Right renal pelvis (tissue), 4 donors: Measurements from ENCODE around the gene TXN2. TPM values are rescaled to one million over a fixed set of nuclear protein-coding genes. Genes with fewer than 3 reads are reported as not detected.
"Not testable (repeated sequence)": the region's sequence is repeated elsewhere in the genome, so short reads cannot be mapped to it uniquely, and the experiment has no call there.

Experiments
- DNase-seq, 4 donors: peaks; one replicate each; pipeline ENCODE4 v3.0.0-alpha.2; 2013; ENCODE audit warnings: low read depth in 4 of 4, low spot score in 3 of 4, missing footprints in 1 of 4
- polyA plus RNA-seq, 4 donors: library from polyadenylated mRNA; unstranded; fragments of 120-200 nt; gene quantifications; one replicate each; pipeline ENCODE4 v1.2.1, GENCODE V29; 2013; ENCODE audit not compliant: insufficient read length in 4 of 4

TXN2 gene, protein sequence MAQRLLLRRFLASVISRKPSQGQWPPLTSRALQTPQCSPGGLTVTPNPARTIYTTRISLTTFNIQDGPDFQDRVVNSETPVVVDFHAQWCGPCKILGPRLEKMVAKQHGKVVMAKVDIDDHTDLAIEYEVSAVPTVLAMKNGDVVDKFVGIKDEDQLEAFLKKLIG
- polyA plus RNA-seq, result 100 to 1,000 TPM; 123 to 133 (median 130) TPM

- DNase-seq, result peak; percentile 92 to 94 (median 93)
Observed at GRCh38 chr22:36481393-36482168, at the start of gene TXN2. Gene TXN2 (minus strand): TSS chr22:36481640. CDS start chr22:36480837, 803 bp downstream.

DNA sequence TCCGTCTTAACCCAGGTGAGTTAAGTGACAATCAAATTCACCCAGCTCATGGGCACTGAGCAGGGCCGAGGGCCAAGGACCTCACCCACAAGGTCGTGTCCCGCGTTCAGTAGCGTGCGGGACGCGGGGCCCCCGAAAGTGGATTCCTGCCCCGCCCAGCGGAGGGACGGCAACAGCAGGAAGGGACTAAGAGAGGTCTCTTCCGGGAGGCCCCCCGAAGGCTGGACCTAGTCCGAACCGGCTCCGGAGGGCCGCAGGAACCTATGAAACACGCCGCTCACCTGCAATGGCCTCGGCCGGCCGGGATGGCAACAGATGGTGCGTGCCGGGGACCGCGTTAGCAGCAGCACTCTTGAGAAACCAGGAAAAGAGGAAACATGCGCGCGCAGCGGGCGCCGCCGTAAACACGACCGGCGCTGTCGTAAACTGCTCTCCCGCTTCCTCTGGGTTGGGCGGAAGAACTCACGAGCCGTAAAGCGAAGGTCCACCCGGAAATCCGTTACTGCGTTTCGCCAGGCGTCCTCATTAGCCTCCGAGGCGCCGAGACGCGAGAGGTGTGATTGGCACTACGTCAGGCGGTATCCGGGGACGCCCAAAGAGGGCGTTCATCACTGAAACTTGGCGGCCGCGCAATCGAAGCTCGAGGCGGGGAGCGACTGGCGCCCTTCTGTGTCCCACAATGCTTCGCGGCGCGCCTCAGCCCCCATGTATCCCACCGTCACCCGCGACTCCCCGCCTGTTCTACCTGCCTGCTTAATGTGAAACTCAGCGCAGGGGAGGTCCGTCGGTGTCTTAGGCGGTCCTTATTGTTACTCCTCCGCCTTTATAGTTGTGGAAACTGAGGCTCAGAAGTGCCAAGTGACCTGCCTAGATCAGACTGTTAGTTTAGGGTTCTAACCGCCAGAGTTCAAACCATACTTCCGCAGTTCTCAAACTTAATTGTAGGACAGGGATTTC, 47.6 kb upstream of the TXN2 start, which contains the start of gene EIF3D:
Gene EIF3D (minus strand): TSS at position 372 of the 957 bp plus-strand sequence. CDS start 3,045 bp downstream, outside the sequence.
- peak; percentile 96 to 98 (median 97) for DNase-seq

DNA sequence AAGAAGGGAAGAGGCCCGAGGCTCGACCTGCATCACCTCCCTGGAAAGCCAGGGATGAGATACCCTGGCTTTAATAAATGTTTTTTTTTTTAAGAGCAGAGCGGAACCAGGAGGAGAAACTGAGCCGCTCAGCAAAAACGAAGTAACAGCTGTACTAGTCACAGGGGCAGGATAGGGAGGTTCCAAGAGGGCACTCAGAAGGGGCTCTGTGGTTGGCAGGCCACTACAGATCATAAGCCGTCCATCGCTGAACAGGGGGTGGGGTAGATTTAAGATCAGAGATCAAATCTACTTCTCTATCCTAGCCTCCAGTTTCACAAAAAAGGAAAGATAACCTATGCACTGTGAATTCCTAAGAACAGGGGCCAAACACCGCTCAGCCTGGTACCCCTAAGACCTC, 46.9 kb upstream of the TXN2 start:
- no peak for DNase-seq

- DNase-seq, result no peak
Observed at GRCh38 chr22:36522662-36523061, 41.2 kb upstream of the TXN2 start.

GRCh38 chr22:36520423-36520822, 39.0 kb upstream of the TXN2 start:
- no peak for DNase-seq

- DNase-seq, result not testable (repeated sequence)
Observed at GRCh38 chr22:36519906-36520305, 38.5 kb upstream of the TXN2 start.

GRCh38 chr22:36514766-36515165, 33.3 kb upstream of the TXN2 start:
- DNase-seq, result no peak

- no peak for DNase-seq
Observed at GRCh38 chr22:36512991-36513390, 31.6 kb upstream of the TXN2 start.

- DNase-seq, result no peak
Observed at GRCh38 chr22:36512333-36512732, 30.9 kb upstream of the TXN2 start.

DNA sequence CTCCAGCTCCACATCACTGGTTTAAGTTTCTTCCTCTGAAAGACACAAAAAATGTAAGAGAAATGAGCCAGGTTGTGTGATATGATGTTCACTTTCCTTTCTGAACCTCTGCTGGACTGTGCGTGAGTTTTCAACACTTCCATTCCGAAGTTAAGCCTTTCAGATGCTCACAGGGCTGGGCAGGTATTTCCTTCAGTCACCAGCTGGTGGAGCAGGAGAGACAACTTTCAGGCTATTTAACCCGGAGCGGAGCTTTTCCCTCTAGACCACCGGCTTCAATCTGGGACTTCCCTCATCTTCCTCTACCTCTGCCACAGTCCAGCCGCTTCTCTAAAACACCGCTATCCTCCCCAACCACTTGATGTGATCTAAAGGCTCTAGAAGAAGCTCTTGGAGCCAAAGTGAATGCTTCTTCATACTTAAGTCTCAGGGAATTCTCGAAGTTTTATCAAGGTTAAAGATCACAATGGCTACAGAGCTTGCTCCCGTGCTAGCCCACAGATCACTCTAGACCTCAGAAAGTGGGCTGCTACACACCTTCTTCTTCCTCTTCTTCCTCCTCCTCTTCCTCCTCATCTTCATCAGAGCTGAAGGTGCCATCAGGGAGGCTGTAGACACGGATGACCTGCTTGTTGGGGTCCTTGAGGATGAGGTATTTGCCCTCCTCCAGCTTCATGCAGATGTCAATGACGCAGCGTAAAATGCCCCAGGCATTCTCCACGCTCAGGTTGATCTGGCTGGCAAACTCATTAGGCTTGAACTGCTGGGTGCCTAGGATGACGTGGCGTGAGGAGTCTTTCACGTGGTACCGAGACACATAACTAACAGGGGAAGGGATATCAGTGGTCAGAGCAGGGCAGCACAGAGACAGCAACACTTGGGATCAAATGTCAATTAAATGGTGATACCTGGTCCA, 29.8 kb upstream of the TXN2 start:
- no peak for DNase-seq

- no peak for DNase-seq
Observed at GRCh38 chr22:36510384-36510783, 28.9 kb upstream of the TXN2 start.

- no peak for DNase-seq
Observed at GRCh38 chr22:36507518-36508010, 26.1 kb upstream of the TXN2 start.

DNA sequence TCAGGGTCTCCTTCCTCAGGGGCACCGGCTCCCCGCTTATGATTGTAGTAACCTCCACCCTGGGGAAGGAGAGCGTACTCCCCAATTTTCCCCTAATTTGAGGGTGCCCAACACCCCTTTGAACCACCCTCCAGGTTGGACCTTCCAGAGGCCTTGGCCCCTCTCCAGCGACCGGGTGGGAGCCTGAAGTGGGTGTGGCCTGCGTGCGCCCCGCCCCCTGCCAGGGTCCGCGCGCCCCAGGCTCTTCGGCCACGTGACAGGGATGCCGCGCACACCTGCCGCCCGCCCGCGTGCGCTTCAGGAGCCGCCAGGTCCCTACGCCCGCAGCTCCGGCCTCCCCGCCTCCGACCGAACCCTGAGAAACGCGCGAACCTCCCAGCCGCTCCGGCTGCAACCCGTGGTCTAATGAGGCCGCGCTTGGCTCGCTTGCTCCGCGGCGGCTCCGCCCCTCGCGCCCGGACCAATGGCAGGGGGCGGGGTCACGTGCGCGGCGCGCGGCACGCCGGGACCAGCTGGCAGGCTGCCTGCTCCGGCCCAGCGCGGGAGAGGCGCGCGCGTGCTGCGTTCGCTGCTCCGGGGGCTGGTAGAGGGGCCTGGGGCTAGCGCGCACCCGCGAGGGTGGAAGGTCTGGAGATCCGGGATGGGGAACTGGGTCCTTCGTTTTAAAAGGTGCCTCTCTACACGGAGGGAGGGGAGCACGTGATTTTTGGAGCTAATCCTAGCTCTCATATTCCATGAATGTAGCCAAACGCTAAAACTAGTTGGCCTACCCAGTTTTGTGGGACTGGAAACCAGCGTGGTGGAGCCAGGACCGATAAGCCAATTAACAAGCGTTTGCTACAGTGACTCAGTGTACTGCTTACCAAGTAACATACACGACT, 25.4 kb upstream of the TXN2 start, which contains the start of gene FOXRED2:
Gene FOXRED2 (minus strand): TSS at position 404 of the 881 bp plus-strand sequence. CDS start 618 bp downstream, outside the sequence.
- DNase-seq, result peak; percentile 76 to 81 (median 78)

- DNase-seq, result no peak
Observed at GRCh38 chr22:36505998-36506635, 24.7 kb upstream of the TXN2 start.

- no peak for DNase-seq
Observed at GRCh38 chr22:36497910-36498665, 16.6 kb upstream of the TXN2 start.

DNA sequence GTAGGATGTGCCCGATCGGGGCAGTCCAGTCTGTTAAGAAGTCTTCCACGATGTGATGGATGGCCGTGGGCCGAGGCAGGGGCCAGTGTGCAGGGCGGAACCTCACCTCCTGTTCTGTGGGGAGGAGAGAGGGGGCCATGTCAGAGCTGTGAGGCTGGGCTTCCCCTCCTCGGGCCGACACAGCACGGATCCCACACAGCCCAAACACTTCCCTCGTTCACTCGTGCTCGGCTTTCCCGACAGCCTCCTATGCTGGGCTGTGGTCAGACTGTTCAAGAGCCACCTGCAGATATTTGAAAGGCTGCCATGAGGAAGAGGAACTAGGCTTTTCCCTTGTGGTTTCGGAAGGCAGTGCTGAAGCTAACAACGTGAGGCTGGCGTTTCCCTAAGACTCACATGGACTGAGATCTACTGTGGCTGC, 12.3 kb upstream of the TXN2 start:
- no peak for DNase-seq

DNA sequence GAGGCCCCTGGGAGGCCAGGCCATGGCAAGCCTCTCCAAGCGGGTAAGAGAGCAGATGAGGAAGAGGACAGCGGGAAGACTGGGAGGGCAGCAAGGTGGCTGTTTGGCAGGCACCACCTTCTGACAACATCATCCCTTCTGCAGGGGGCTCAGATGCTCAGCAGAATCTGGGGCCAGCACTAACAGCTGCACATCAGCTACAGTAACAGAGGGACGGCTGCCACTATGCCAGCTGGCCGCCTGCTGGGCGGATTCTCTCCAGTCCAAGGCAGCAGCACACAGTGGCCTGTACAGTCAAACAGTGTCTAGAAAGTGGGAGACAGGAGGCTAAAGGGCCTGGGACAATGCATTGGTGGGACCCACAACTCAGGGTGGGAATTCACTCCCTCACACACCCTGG, 10.7 kb upstream of the TXN2 start:
- DNase-seq, result no peak
